Neuronal stem cell (in vitro differentiated cells): ENCODE data around the gene SMYD4.

Experiments used
- DNase-seq: peaks from one replicate; pipeline ENCODE4 v3.0.0-alpha.2; 2013; ENCODE audit warnings: low spot score
- H2AFZ ChIP-seq: one replicate; pipeline ENCODE4 v1.6.1; 2013; ENCODE audit warnings: mild to moderate bottlenecking, low read length, inconsistent platforms
- H2AK5ac ChIP-seq: 2 replicates; pipeline ENCODE4 v1.6.1; 2013; ENCODE audit warnings: low read depth, mild to moderate bottlenecking, inconsistent platforms, low read length, moderate library complexity, mixed read lengths
- H2BK120ac ChIP-seq: 2 replicates; pipeline ENCODE4 v1.6.1; 2013; ENCODE audit warnings: low read depth, mild to moderate bottlenecking, inconsistent platforms, low read length, moderate library complexity, mixed read lengths
- H2BK12ac ChIP-seq: one replicate; pipeline ENCODE4 v1.6.1; 2013; ENCODE audit warnings: low read length, inconsistent platforms
- H2BK15ac ChIP-seq: 2 replicates; pipeline ENCODE4 v1.6.1; 2013; ENCODE audit warnings: mild to moderate bottlenecking, low read length, inconsistent platforms, mixed read lengths
- H2BK5ac ChIP-seq: one replicate; pipeline ENCODE4 v1.6.1; 2013; ENCODE audit warnings: inconsistent platforms, mild to moderate bottlenecking, low read length, moderate library complexity
- H3K14ac ChIP-seq: one replicate; pipeline ENCODE4 v1.6.1; 2013; ENCODE audit warnings: low read length, inconsistent platforms
- H3K18ac ChIP-seq: 2 replicates; pipeline ENCODE4 v1.6.1; 2013; ENCODE audit warnings: low read length, inconsistent platforms
- H3K23ac ChIP-seq: 2 replicates; pipeline ENCODE4 v1.6.1; 2013; ENCODE audit warnings: low read depth, mild to moderate bottlenecking, mixed read lengths, low read length, inconsistent platforms; ENCODE audit not compliant: poor library complexity
- H3K27ac ChIP-seq: replicated peaks from 3 replicates; pipeline ENCODE4 v1.5.1; 2013; ENCODE audit warnings: low read length, inconsistent platforms
- H3K27me3 ChIP-seq, 3 experiments: 2 replicates each; pipeline ENCODE4 v1.6.1; 2013; ENCODE audit warnings: low read length in 3 of 3, mild to moderate bottlenecking in 2 of 3, inconsistent platforms in 1 of 3, low read depth in 1 of 3, mixed read lengths in 1 of 3, moderate library complexity in 1 of 3; ENCODE audit not compliant: control insufficient read depth in 3 of 3, insufficient read depth in 3 of 3
- H3K36me3 ChIP-seq, 2 donors: replicated peaks in 1 of 2; 2 replicates each; pipeline ENCODE4 v1.6.1; 2013; ENCODE audit warnings: low read length in 2 of 2; ENCODE audit not compliant: control insufficient read depth in 2 of 2, insufficient read depth in 2 of 2
- H3K4ac ChIP-seq: 2 replicates; pipeline ENCODE4 v1.6.1; 2013; ENCODE audit warnings: inconsistent platforms, mild to moderate bottlenecking, low read length, moderate library complexity
- H3K4me1 ChIP-seq, 2 donors: 1 replicate in 1 of 2; 2 replicates in 1 of 2; pipeline ENCODE4 v1.6.1; 2013; ENCODE audit warnings: low read length in 2 of 2, low read depth in 1 of 2; ENCODE audit not compliant: control insufficient read depth in 2 of 2, insufficient read depth in 1 of 2
- H3K4me2 ChIP-seq: one replicate; pipeline ENCODE4 v1.6.1; 2013; ENCODE audit warnings: mild to moderate bottlenecking, low read length, inconsistent platforms; ENCODE audit not compliant: insufficient read depth, poor library complexity, severe bottlenecking
- H3K4me3 ChIP-seq, 2 donors: 2 replicates each; pipeline ENCODE4 v1.5.1; 2013; ENCODE audit warnings: low read length in 2 of 2, mild to moderate bottlenecking in 2 of 2, inconsistent platforms in 1 of 2, moderate library complexity in 1 of 2
- H3K79me1 ChIP-seq: one replicate; pipeline ENCODE4 v1.6.1; 2013; ENCODE audit warnings: low read depth, mild to moderate bottlenecking, inconsistent platforms, low read length, moderate library complexity
- H3K9ac ChIP-seq: one replicate; pipeline ENCODE4 v1.6.1; 2013; ENCODE audit warnings: mild to moderate bottlenecking, low read depth, low read length, inconsistent platforms; ENCODE audit not compliant: poor library complexity
- H3K9me3 ChIP-seq, 2 donors: replicated peaks in 1 of 2; 2 replicates each; pipeline versions ENCODE3 to v1.6.1; 2013; ENCODE audit warnings: low read length in 2 of 2, mild to moderate bottlenecking in 2 of 2, inconsistent platforms in 1 of 2, low read depth in 1 of 2, mixed read lengths in 1 of 2, moderate library complexity in 1 of 2; ENCODE audit not compliant: control insufficient read depth in 2 of 2, insufficient read depth in 1 of 2
- H4K8ac ChIP-seq: one replicate; pipeline ENCODE4 v1.6.1; 2013; ENCODE audit warnings: low read depth, mild to moderate bottlenecking, inconsistent platforms, low read length, moderate library complexity
- H4K91ac ChIP-seq: one replicate; pipeline ENCODE4 v1.6.1; 2013; ENCODE audit warnings: low read length, low read depth, mild to moderate bottlenecking, inconsistent platforms; ENCODE audit not compliant: poor library complexity
- WGBS, 2 donors: extraction: QIAGEN DNeasy Blood & Tissue Kit; methylation state at CpG; one replicate each; pipeline ENCODE4 v1.1.7; 2013; ENCODE audit warnings: missing lambda C conversion rate in 2 of 2, mixed read lengths in 1 of 2; ENCODE audit not compliant: insufficient read length in 2 of 2, insufficient replicate concordance in 1 of 2; ENCODE audit errors: extremely low coverage in 2 of 2; 5-methylcytosine and 5-hydroxymethylcytosine counted together

Gene SMYD4

GRCh38 chr17:1870592-1870991, 40.9 kb upstream of the SMYD4 start:
- Histone ChIP-seq H2BK12ac (no peak overlapping the region), H4K8ac (no peak overlapping the region), H3K4ac (no peak overlapping the region), H2BK5ac (no peak overlapping the region), H3K23ac (no peak overlapping the region), H3K4me2 (no peak overlapping the region), H3K79me1 (peaks cover 2% of the 10 kb centered on the region), H2AK5ac (no peak overlapping the region), H3K9me3 (no peaks in the 10 kb centered on the region), H3K4me1 (no peaks in the 10 kb centered on the region), H2BK15ac (no peak overlapping the region), H2BK120ac (no peak overlapping the region), H3K27me3 (no peaks in the 10 kb centered on the region), H3K9ac (no peak overlapping the region), H3K14ac (no peak overlapping the region), H2AFZ (no peak overlapping the region), H3K4me3 (no peak overlapping the region), H3K36me3 (peaks cover 28 to 93% of the 10 kb centered on the region in 2 donors), H3K27ac (no peak overlapping the region), H4K91ac (no peak overlapping the region), H3K18ac (no peak overlapping the region)
- no peak for DNase-seq
- 100% methylated on average over 1 of the region's 3 CpGs; no CpG with 5 or more reads in 1 of the 2 donors for WGBS, 2 donors

DNA sequence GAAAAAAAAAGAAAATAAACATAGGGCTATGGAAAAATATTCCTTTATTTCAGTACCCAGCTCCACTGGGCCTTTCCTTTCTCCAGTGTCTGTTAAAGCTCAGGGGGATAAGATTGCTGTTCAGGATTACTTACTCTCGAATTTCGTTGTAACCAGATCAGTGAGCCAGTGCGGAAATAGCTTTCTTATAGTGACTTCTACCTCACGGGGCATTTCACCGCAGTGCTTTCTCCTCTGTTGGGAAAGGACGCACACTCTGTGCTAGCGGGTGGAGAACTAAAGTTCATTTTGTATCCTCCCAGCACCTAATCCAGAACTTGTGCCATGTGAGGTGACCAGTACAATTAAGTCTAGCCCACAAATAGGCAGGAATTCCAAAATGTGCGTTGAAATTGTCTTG, 38.4 kb upstream of the SMYD4 start:
- H2AK5ac ChIP-seq, result no peak overlapping the region
- H3K9ac ChIP-seq, result no peak overlapping the region
- H2AFZ ChIP-seq, result no peak overlapping the region
- H3K23ac ChIP-seq, result no peak overlapping the region
- no peak overlapping the region for H3K4me2 ChIP-seq
- H3K18ac ChIP-seq, result no peak overlapping the region
- H3K4me1 ChIP-seq, result no peaks in the 10 kb centered on the region
- H2BK5ac ChIP-seq, result no peak overlapping the region
- no peak overlapping the region for H4K8ac ChIP-seq
- no CpG with 5 or more reads among the region's 8 CpGs for WGBS, 2 donors
- H4K91ac ChIP-seq, result no peak overlapping the region
- H2BK12ac ChIP-seq, result no peak overlapping the region
- peaks cover 2% of the 10 kb centered on the region for H3K79me1 ChIP-seq
- no peaks in the 10 kb centered on the region for H3K27me3 ChIP-seq
- H2BK15ac ChIP-seq, result no peak overlapping the region
- H3K4ac ChIP-seq, result no peak overlapping the region
- H3K9me3 ChIP-seq, result no peaks in the 10 kb centered on the region
- no peak overlapping the region for H3K27ac ChIP-seq
- no peak overlapping the region for H2BK120ac ChIP-seq
- no peak overlapping the region for H3K14ac ChIP-seq
- peaks cover 16 to 84% of the 10 kb centered on the region in 2 donors for H3K36me3 ChIP-seq
- no peak overlapping the region for H3K4me3 ChIP-seq
- DNase-seq, result no peak

- no peak for DNase-seq
- H3K14ac ChIP-seq, result no peak overlapping the region
- H4K8ac ChIP-seq, result no peak overlapping the region
- no peak overlapping the region for H3K9ac ChIP-seq
- peaks cover 12 to 76% of the 10 kb centered on the region in 2 donors for H3K36me3 ChIP-seq
- H2AK5ac ChIP-seq, result no peak overlapping the region
- H3K4ac ChIP-seq, result no peak overlapping the region
- H2BK5ac ChIP-seq, result no peak overlapping the region
- H3K4me2 ChIP-seq, result no peak overlapping the region
- H2BK12ac ChIP-seq, result no peak overlapping the region
- peaks cover 2% of the 10 kb centered on the region for H3K79me1 ChIP-seq
- no peak overlapping the region for H3K23ac ChIP-seq
- H3K27me3 ChIP-seq, result no peaks in the 10 kb centered on the region
- no CpG with 5 or more reads among the region's 3 CpGs for WGBS, 2 donors
- H2BK15ac ChIP-seq, result no peak overlapping the region
- no peaks in the 10 kb centered on the region for H3K4me1 ChIP-seq
- no peak overlapping the region for H2BK120ac ChIP-seq
- no peaks in the 10 kb centered on the region for H3K9me3 ChIP-seq
- no peak overlapping the region for H3K27ac ChIP-seq
- H3K4me3 ChIP-seq, result no peak overlapping the region
- no peak overlapping the region for H3K18ac ChIP-seq
- no peak overlapping the region for H2AFZ ChIP-seq
- no peak overlapping the region for H4K91ac ChIP-seq
Measured at GRCh38 chr17:1867307-1867706, 37.6 kb upstream of the SMYD4 start.

GRCh38 chr17:1865252-1866037, 35.7 kb upstream of the SMYD4 start:
- no peak overlapping the region for H3K18ac ChIP-seq
- no peak overlapping the region for H3K4me2 ChIP-seq
- H2AFZ ChIP-seq, result no peak overlapping the region
- peaks cover 12 to 72% of the 10 kb centered on the region in 2 donors for H3K36me3 ChIP-seq
- no peaks in the 10 kb centered on the region for H3K9me3 ChIP-seq
- no peak overlapping the region for H3K14ac ChIP-seq
- H4K8ac ChIP-seq, result no peak overlapping the region
- no peaks in the 10 kb centered on the region for H3K79me1 ChIP-seq
- WGBS, 2 donors, result no CpG with 5 or more reads among the region's 17 CpGs
- H3K9ac ChIP-seq, result no peak overlapping the region
- no peak overlapping the region for H2BK12ac ChIP-seq
- DNase-seq, result no peak
- no peak overlapping the region for H3K23ac ChIP-seq
- no peak overlapping the region for H3K27ac ChIP-seq
- no peak overlapping the region for H2BK15ac ChIP-seq
- H4K91ac ChIP-seq, result no peak overlapping the region
- no peak overlapping the region for H3K4me3 ChIP-seq
- H2BK120ac ChIP-seq, result no peak overlapping the region
- H3K27me3 ChIP-seq, result no peaks in the 10 kb centered on the region
- no peak overlapping the region for H3K4ac ChIP-seq
- no peak overlapping the region for H2AK5ac ChIP-seq
- H2BK5ac ChIP-seq, result no peak overlapping the region
- no peaks in the 10 kb centered on the region for H3K4me1 ChIP-seq
